CD4-positive, alpha-beta memory T cell (primary cell): Measurements from ENCODE around the gene ABI3BP. TPM values are rescaled to one million over a fixed set of nuclear protein-coding genes. Genes with fewer than 3 reads are reported as not detected.

Experiments
- CTCF ChIA-PET: fragments of 350-600 bp; sonication (Branson Sonifier 250); formaldehyde crosslinking; loops from one replicate; lab custom pipeline; 2021; ENCODE audit warnings: inconsistent platforms; ENCODE audit not compliant: partially characterized antibody; lab: Charles Lee
- POLR2A ChIA-PET: fragments of 350-600 bp; sonication (Branson Sonifier 250); formaldehyde crosslinking; loops from one replicate; lab custom pipeline; 2021; ENCODE audit not compliant: partially characterized antibody; lab: Charles Lee
- DNase-seq, 5 donors: peaks; one replicate each; pipeline versions ENCODE4 v3.0.0 to v3.0.0-alpha.2; 2020 to 2022; ENCODE audit warnings: mixed read lengths in 1 of 5
- H3K27ac ChIP-seq: one replicate; pipeline ENCODE4 v1.7.0; 2013; ENCODE audit warnings: low read depth, low read length
- H3K27me3 ChIP-seq: 2 replicates; pipeline ENCODE4 v1.7.0; 2013; ENCODE audit warnings: mild to moderate bottlenecking, low read length, moderate library complexity; ENCODE audit not compliant: insufficient read depth
- H3K36me3 ChIP-seq: 2 replicates; pipeline ENCODE4 v1.7.0; 2013; ENCODE audit warnings: mild to moderate bottlenecking, low read length, moderate library complexity; ENCODE audit not compliant: insufficient read depth
- H3K4me1 ChIP-seq: 2 replicates; pipeline ENCODE4 v1.7.0; 2013; ENCODE audit warnings: mild to moderate bottlenecking, low read length, moderate library complexity; ENCODE audit not compliant: insufficient read depth
- H3K4me3 ChIP-seq, 2 donors: one replicate each; pipeline ENCODE4 v1.7.0; 2013; ENCODE audit warnings: low read length in 2 of 2, mild to moderate bottlenecking in 1 of 2
- H3K9me3 ChIP-seq, 2 donors: one replicate each; pipeline ENCODE4 v1.7.0; 2013; ENCODE audit warnings: low read length in 2 of 2, control low read depth in 1 of 2; ENCODE audit not compliant: control insufficient read depth in 1 of 2
- H3K27ac Mint-ChIP-seq, 7 donors: one replicate each; pipeline ENCODE4 v1.8.0; 2020 to 2021; ENCODE audit warnings: mixed read lengths in 7 of 7, mild to moderate bottlenecking in 6 of 7, inconsistent platforms in 3 of 7, moderate library complexity in 3 of 7
- H3K27me3 Mint-ChIP-seq, 2 donors: one replicate each; pipeline ENCODE4 v1.8.0; 2020 to 2021; ENCODE audit warnings: mixed read lengths in 2 of 2
- H3K36me3 Mint-ChIP-seq, 2 donors: one replicate each; pipeline ENCODE4 v1.8.0; 2020 to 2021; ENCODE audit warnings: mixed read lengths in 2 of 2, inconsistent platforms in 1 of 2, mild to moderate bottlenecking in 1 of 2
- H3K4me1 Mint-ChIP-seq, 4 donors: one replicate each; pipeline ENCODE4 v1.8.0; 2020 to 2021; ENCODE audit warnings: mixed read lengths in 4 of 4, mild to moderate bottlenecking in 1 of 4
- H3K4me3 Mint-ChIP-seq, 8 donors: one replicate each; pipeline ENCODE4 v1.8.0; 2020 to 2021; ENCODE audit warnings: mixed read lengths in 8 of 8, mild to moderate bottlenecking in 7 of 8, moderate library complexity in 6 of 8, inconsistent platforms in 3 of 8
- H3K9me3 Mint-ChIP-seq, 8 donors: one replicate each; pipeline ENCODE4 v1.8.0; 2020 to 2021; ENCODE audit warnings: mixed read lengths in 8 of 8, mild to moderate bottlenecking in 5 of 8, inconsistent platforms in 3 of 8, moderate library complexity in 1 of 8
- intact Hi-C: fragments of 100-400 bp; cut with micrococcal nuclease; formaldehyde crosslinking; loops from one replicate; pipeline ENCODE4 v1.15.1; 2023
- polyA plus RNA-seq, 2 donors: library from polyadenylated mRNA; unstranded; fragments of 300-500 nt; fragmentation: Illumina TruSeq; gene quantifications; one replicate each; pipeline ENCODE4 v1.2.3, GENCODE V29; 2021
- total RNA-seq, 2 experiments: library from RNA; stranded (reverse); gene quantifications; one replicate each; pipeline ENCODE4 v1.2.3, GENCODE V29; 2021

ABI3BP gene
- total and polyA plus RNA-seq, 4 experiments from 2014 or later = not detected

DNA sequence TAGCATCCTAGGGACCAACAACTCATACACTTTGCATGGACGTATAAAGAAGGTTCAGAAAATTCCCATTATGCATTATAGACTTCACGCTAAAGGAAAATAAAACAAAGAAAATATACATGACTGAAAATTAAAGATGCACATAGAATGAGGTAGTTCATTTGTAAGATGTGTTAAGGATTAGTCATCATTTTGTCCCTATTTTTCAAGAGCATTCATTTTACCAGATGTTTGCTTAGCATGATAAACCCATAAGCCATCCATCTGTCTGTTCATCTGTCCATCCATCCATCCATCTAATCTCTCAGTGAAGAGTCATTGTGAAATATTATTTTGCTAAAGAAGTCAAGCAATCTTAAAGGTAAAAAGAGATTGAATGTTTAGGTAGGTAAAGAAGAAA lies 203.6 kb downstream of the ABI3BP start:
- Mint-ChIP-seq H3K27ac (no peak overlapping the region), H3K27me3 (no peaks in the 10 kb centered on the region), H3K9me3 (peaks cover 0 to 8% (median 1%) of the 10 kb centered on the region in 8 donors), H3K4me3 (no peak overlapping the region), H3K4me1 (no peaks in the 10 kb centered on the region), H3K36me3 (no peaks in the 10 kb centered on the region)
- Histone ChIP-seq H3K27me3 (no peaks in the 10 kb centered on the region), H3K27ac (no peak overlapping the region), H3K9me3 (no peaks in the 10 kb centered on the region), H3K4me1 (no peaks in the 10 kb centered on the region), H3K36me3 (no peaks in the 10 kb centered on the region), H3K4me3 (no peak overlapping the region)
- ChIA-PET CTCF (no interaction called here), POLR2A (no interaction called here)
- intact Hi-C loops = no loop called here
- no peak for DNase-seq

GRCh38 chr3:100783619-100784018 lies 209.6 kb downstream of the ABI3BP start:
- POLR2A ChIA-PET = no interaction called here
- no peak overlapping the region for H3K27ac Mint-ChIP-seq
- H3K27me3 ChIP-seq = no peaks in the 10 kb centered on the region
- no peaks in the 10 kb centered on the region for H3K4me1 ChIP-seq
- no peaks in the 10 kb centered on the region for H3K36me3 ChIP-seq
- H3K4me3 Mint-ChIP-seq = no peak overlapping the region
- H3K4me3 ChIP-seq = no peak overlapping the region
- peaks cover 0 to 12% (median 1%) of the 10 kb centered on the region in 8 donors for H3K9me3 Mint-ChIP-seq
- no peak overlapping the region for H3K27ac ChIP-seq
- no peaks in the 10 kb centered on the region for H3K4me1 Mint-ChIP-seq
- DNase-seq = no peak
- H3K36me3 Mint-ChIP-seq = no peaks in the 10 kb centered on the region
- H3K9me3 ChIP-seq = no peaks in the 10 kb centered on the region
- intact Hi-C loops = no loop called here
- H3K27me3 Mint-ChIP-seq = no peaks in the 10 kb centered on the region
- CTCF ChIA-PET = no interaction called here

- Histone ChIP-seq H3K36me3 (no peaks in the 10 kb centered on the region), H3K27ac (no peak overlapping the region), H3K4me3 (no peak overlapping the region), H3K4me1 (no peaks in the 10 kb centered on the region), H3K9me3 (no peaks in the 10 kb centered on the region), H3K27me3 (no peaks in the 10 kb centered on the region)
- intact Hi-C loops = no loop called here
- Mint-ChIP-seq H3K27ac (no peak overlapping the region), H3K4me3 (no peak overlapping the region), H3K9me3 (peaks cover 0 to 12% (median 1%) of the 10 kb centered on the region in 8 donors), H3K4me1 (no peaks in the 10 kb centered on the region), H3K36me3 (no peaks in the 10 kb centered on the region), H3K27me3 (no peaks in the 10 kb centered on the region)
- no peak for DNase-seq
- CTCF ChIA-PET = no interaction called here
- POLR2A ChIA-PET = no interaction called here
Observed at GRCh38 chr3:100782906-100783305, 210.3 kb downstream of the ABI3BP start.

- intact Hi-C loops = no loop called here
- POLR2A ChIA-PET = no interaction called here
- H3K36me3 Mint-ChIP-seq = no peaks in the 10 kb centered on the region
Observed at GRCh38 chr3:100782348-100782747, 210.9 kb downstream of the ABI3BP start.

GRCh38 chr3:100781301-100781700 lies 211.9 kb downstream of the ABI3BP start:
- H3K36me3 ChIP-seq = no peaks in the 10 kb centered on the region
- H3K36me3 Mint-ChIP-seq = no peaks in the 10 kb centered on the region
- H3K4me1 ChIP-seq = no peaks in the 10 kb centered on the region
- H3K27me3 Mint-ChIP-seq = no peaks in the 10 kb centered on the region
- no peak overlapping the region for H3K4me3 ChIP-seq
- H3K27ac ChIP-seq = no peak overlapping the region
- no peak overlapping the region for H3K4me3 Mint-ChIP-seq
- H3K4me1 Mint-ChIP-seq = no peaks in the 10 kb centered on the region
- POLR2A ChIA-PET = no interaction called here
- DNase-seq = no peak
- CTCF ChIA-PET = no interaction called here
- no peaks in the 10 kb centered on the region for H3K27me3 ChIP-seq
- no peaks in the 10 kb centered on the region for H3K9me3 ChIP-seq
- intact Hi-C loops = no loop called here
- H3K9me3 Mint-ChIP-seq = peaks cover 0 to 12% (median 1%) of the 10 kb centered on the region in 8 donors
- no peak overlapping the region for H3K27ac Mint-ChIP-seq

More at GRCh38 chr3:100782348-100782747, 210.9 kb downstream of the ABI3BP start:
- Mint-ChIP-seq H3K4me3 (no peak overlapping the region), H3K4me1 (no peaks in the 10 kb centered on the region), H3K27me3 (no peaks in the 10 kb centered on the region), H3K9me3 (peaks cover 0 to 12% (median 1%) of the 10 kb centered on the region in 8 donors), H3K27ac (no peak overlapping the region)
- CTCF ChIA-PET = no interaction called here
- H3K4me1 ChIP-seq = no peaks in the 10 kb centered on the region
- H3K4me3 ChIP-seq = no peak overlapping the region
- H3K9me3 ChIP-seq = no peaks in the 10 kb centered on the region
- no peak for DNase-seq
- H3K36me3 ChIP-seq = no peaks in the 10 kb centered on the region
- H3K27ac ChIP-seq = no peak overlapping the region
- no peaks in the 10 kb centered on the region for H3K27me3 ChIP-seq

DNA sequence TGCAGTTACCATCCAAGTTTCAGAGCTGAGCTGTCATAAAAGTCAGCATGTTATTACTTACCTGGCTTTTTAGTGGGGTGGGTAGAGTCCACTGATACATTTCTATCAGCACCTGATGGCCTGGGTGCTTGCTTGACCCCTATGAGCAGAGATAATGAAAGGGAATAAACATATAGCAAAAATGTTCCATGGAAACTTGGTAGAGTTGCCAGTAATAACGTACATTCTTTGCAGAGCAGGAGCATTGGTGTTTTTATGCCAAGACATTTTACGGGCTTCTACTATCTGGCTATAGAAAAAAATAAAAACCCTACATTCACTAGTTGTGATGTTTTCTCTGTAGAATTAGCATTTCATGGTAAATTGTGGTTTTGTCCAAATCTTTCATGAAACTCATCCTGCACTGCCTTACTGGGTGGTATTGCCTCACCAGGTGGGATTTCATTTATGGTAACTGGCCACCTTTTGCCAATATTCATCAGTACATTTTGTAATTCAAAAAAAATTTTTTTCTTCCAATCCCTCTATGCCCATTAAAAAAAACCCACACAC lies 213.1 kb downstream of the ABI3BP start:
- Mint-ChIP-seq H3K4me3 (no peak overlapping the region), H3K9me3 (peaks cover 0 to 4% (median 0%) of the 10 kb centered on the region in 8 donors), H3K36me3 (no peaks in the 10 kb centered on the region), H3K27me3 (no peaks in the 10 kb centered on the region), H3K27ac (no peak overlapping the region), H3K4me1 (no peaks in the 10 kb centered on the region)
- no peaks in the 10 kb centered on the region for H3K9me3 ChIP-seq
- DNase-seq = no peak
- H3K27me3 ChIP-seq = no peaks in the 10 kb centered on the region
- ChIA-PET POLR2A (no interaction called here), CTCF (no interaction called here)
- H3K4me1 ChIP-seq = no peaks in the 10 kb centered on the region
- H3K4me3 ChIP-seq = no peak overlapping the region
- no peak overlapping the region for H3K27ac ChIP-seq
- no peaks in the 10 kb centered on the region for H3K36me3 ChIP-seq
- intact Hi-C loops = no loop called here

DNA sequence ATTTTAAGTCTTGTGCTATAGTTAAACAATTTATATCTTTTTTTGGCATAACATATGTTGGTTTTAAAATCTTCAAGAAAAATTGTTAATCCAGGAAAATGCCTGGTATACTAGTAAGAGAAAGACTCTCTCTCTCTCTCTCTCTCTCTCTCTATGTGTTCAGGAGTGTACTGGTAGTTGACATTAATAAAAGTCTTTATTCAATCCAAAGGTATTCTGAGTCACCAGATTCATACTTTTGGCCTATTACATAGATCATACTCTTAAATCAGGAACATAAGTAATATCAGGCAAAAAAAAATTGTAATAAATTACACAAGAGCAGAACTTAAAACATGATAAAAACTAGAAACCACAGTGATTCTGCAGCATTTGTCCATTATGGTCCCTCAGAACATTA lies 213.7 kb downstream of the ABI3BP start:
- POLR2A ChIA-PET = no interaction called here
- no peaks in the 10 kb centered on the region for H3K9me3 ChIP-seq
- no peaks in the 10 kb centered on the region for H3K4me1 ChIP-seq
- no peaks in the 10 kb centered on the region for H3K4me1 Mint-ChIP-seq
- H3K9me3 Mint-ChIP-seq = peaks cover 0 to 4% (median 0%) of the 10 kb centered on the region in 8 donors
- no peak for DNase-seq
- H3K27ac Mint-ChIP-seq = no peak overlapping the region
- no peaks in the 10 kb centered on the region for H3K27me3 Mint-ChIP-seq
- no peak overlapping the region for H3K4me3 ChIP-seq
- H3K27ac ChIP-seq = no peak overlapping the region
- no peaks in the 10 kb centered on the region for H3K27me3 ChIP-seq
- no peaks in the 10 kb centered on the region for H3K36me3 Mint-ChIP-seq
- CTCF ChIA-PET = no interaction called here
- intact Hi-C loops = no loop called here
- no peaks in the 10 kb centered on the region for H3K36me3 ChIP-seq
- no peak overlapping the region for H3K4me3 Mint-ChIP-seq

GRCh38 chr3:100777271-100777670 lies 215.9 kb downstream of the ABI3BP start:
- Histone ChIP-seq H3K36me3 (no peaks in the 10 kb centered on the region), H3K27me3 (no peaks in the 10 kb centered on the region), H3K27ac (no peak overlapping the region), H3K4me3 (no peak overlapping the region), H3K9me3 (no peaks in the 10 kb centered on the region), H3K4me1 (no peaks in the 10 kb centered on the region)
- no peak for DNase-seq
- Mint-ChIP-seq H3K9me3 (no peaks in the 10 kb centered on the region), H3K36me3 (no peaks in the 10 kb centered on the region), H3K27ac (no peak overlapping the region), H3K27me3 (no peaks in the 10 kb centered on the region), H3K4me1 (no peaks in the 10 kb centered on the region), H3K4me3 (no peak overlapping the region)
- intact Hi-C loops = no loop called here
- POLR2A ChIA-PET = no interaction called here
- CTCF ChIA-PET = no interaction called here
